Measurements from ENCODE around the gene SMIM9.
"Not testable (repeated sequence)": the region's sequence is repeated elsewhere in the genome, so short reads cannot be mapped to it uniquely, and the experiment has no call there.

The SMIM9 gene

DNA sequence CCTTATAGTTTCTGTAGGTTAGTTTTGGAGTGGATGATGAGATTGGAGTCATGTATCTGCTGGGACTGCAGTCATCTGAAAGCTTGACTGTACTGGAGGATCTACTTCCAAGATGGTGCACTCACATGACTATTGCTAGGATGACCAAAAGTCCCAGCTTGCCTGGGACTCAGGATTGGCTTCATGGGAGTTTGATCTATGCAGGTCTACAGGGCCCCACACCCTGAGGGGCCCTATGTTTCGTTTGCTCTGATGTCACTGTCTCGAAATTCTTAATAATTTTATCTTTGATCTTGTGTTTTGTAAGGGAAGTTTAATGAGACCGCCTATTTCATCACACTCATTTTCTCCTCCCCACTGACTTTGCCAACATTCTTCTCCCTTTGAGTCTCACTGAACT is at the start of gene SMIM9:
Gene SMIM9 (minus strand): TSS at position 101 of the 400 bp plus-strand sequence. CDS start 3,806 bp downstream, outside the sequence.
- DNase-seq (ENCODE audit: low read depth), result no peak

- not testable (repeated sequence) for DNase-seq (ENCODE audit: low read depth)
Observed at GRCh38 chrX:154884069-154884468, 49.6 kb upstream of the SMIM9 start.

DNA sequence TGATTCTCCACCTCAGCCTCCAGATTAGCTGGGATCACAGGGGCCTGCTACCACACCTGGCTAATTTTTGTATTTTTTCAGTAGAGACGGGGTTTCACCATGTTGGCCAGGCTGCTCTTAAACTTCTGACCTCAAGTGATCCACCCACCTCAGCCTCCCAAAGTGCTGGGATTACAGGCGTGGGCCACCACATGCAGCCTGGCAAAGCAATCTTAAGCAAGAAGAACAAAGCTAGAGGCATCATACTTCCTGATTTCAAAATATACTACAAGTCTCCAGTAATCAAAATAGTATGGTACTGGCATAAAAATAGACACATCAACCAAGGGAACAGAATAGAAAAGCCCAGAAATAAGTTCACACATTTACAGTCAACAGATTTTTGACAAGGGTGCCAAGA is 38.9 kb upstream of the SMIM9 start:
- no peak for DNase-seq (ENCODE audit: low read depth)

- DNase-seq (ENCODE audit: low read depth), result not testable (repeated sequence)
Observed at GRCh38 chrX:154868522-154868921, 34.1 kb upstream of the SMIM9 start.

DNA sequence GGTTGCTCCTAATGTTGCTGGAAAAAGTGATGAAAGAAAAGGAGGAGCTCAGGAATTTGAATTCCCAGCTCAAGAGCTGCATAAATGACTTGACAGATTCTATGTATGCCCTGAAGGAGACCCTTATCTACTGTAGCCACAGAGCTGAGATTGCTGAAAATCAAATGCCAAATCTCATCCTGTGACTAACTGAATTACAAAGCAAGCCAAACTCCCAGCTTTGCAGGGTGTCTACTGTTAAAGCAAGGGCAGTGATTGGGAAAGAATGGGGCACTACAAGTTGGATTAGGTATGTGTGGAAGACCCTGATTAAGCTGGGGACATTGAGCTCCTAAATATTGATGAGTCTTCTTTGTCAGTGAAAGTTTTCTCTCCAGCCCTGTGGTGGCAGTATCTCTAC is 20.8 kb upstream of the SMIM9 start:
- DNase-seq (ENCODE audit: low read depth), result no peak

DNA sequence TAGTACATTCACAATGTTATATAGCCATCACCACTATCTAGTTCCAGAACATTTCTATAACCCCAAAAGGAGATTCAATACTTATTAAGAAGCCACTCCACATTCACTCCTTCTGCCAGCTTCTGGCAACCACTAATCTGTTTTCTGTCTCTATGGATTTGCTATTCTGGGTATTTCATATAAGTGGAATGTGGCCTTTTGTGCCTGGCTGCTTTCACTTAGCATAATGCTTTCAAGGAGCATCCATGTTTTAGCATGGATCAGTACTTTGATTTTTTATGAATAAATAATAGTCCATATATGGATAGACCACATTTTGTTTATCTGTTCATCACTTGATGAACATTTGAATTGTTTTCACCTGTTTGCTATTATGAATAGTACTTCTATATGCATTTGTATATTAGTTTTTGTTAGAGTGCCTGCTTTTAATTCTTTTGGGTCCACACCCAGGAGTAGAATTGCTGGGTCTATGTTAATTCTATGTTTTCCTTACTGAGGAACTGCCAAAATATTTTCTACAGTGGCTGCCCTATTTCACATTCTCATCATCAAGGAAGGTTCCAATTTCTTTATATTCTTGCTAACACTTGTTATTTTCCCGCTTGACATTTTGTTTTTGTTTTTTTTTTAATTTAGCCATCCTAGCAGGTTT is 16.6 kb upstream of the SMIM9 start:
- DNase-seq (ENCODE audit: low read depth), result no peak

DNA sequence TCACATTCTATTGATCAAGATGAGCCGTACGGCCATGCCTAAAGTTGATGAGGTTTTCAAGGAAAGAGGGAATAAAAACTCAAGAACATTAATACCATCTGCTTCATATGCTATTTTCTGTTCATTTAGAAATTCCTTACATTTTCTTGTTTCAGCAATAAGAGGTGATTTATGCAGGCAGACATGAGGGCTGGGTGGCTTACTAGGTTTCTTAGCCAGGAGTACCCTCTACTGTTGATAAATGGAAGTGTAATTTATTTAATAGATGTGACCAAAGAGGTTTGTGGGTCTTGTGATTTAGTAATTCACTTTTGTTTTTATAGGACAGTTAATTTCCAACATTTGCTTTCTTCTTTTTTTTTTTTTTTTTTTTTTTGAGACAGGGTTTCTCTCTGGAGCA is 6.4 kb upstream of the SMIM9 start:
- peak; percentile 24 for DNase-seq (ENCODE audit: low read depth)

DNA sequence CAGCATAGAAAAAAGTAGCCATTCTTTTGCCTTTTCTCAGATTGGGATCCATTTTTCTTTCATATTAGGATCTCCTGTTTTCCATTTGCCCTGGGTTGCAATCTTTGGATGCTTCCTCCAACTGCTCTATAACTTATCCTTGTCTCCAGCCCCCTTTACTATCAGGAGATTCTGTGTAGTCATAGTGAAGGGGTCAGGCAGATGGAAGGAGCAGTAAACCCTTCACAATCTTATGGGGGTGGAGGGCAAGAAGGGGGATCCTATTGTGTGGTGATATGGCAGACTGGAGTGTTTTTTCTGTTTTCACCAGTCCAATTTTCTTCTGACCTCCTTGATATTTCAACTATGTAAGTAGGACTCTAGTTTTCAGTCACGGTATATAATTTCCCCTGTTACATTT is 1.7 kb upstream of the SMIM9 start:
- no peak for DNase-seq (ENCODE audit: low read depth)

GRCh38 chrX:154833746-154834274 is 652 bp downstream of the SMIM9 start:
- DNase-seq (ENCODE audit: low read depth), result no peak

DNA sequence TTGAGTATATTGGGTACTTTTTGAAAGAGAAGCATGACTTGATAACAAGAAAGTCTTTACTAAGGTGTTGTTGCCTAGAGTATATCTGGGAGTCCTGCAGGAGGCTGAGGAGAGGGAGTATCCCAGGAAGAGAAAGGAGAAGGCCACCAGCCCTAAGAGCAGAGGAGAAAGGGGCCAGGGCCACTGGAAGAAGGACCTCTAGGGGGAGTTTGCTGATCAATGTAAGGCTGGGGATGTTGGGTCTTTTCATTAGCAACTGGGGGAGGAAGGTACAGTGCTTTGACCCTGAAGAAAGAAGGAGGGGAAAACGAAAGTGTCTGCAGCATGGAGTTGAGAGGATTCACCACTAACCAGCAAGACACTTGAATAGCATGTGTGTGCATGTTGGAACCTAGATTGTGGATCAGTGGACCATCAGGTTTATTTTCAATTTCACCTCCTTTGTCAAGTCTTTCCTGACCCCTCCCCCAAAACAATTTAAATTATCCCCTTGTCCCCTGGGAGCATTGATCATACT is 4.5 kb downstream of the SMIM9 start:
- no peak for DNase-seq (ENCODE audit: low read depth)

- DNase-seq (ENCODE audit: low read depth), result no peak
Observed at GRCh38 chrX:154829134-154829533, 5.3 kb downstream of the SMIM9 start.

GRCh38 chrX:154828016-154828408 is 6.5 kb downstream of the SMIM9 start:
- DNase-seq (ENCODE audit: low read depth), result no peak

DNA sequence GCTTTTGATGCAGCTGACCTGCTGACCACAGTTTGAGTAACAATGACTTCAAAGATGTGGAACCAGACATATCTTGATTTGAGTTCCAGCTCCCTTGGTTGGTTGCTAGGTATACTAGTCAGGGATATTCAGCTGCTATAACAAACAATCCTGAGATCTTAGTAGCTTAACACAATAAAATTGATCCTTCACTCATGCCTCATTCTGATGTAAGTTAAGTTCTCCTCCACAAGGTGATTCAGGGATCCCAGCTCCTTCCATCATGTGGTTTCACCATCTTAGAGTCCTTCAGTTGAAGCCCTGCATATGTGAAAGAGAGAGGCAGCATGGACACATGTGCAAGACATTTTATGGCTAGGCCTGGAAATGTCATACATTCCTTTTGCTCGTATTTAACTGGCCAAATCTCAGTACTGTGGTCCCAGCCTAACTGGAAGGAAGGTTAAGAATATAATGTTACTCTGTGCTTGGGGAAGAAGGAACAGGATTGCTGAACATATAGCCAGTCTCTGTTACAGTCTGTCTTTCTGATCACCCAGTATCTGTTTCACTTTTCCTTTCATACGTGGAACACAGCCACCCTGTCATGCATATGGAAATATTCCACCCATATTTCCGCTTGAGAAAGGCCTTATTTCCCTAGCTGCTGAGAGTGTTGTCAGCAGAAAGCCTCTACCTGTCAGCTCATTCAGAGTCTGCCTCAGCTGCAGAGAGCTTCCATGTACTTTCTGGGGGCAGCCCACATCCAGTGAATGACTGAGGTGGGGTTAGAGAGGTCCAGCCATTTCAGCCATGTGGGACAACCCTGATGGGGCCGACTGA is 7.1 kb downstream of the SMIM9 start:
- no peak for DNase-seq (ENCODE audit: low read depth)

DNA sequence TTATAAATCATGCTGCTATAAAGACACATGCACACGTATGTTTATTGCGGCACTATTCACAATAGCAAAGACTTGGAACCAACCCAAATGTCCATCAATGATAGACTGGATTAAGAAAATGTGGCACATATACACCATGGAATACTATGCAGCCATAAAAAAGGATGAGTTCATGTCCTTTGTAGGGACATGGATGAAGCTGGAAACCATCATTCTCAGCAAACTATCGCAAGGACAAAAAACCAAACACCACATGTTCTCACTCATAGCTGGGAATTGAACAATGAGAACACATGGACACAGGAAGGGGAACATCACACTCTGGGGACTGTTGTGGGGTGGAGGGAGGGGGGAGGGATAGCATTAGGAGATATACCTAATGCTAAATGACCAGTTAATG is 8.9 kb downstream of the SMIM9 start:
- DNase-seq (ENCODE audit: low read depth), result not testable (repeated sequence)

- DNase-seq (ENCODE audit: low read depth), result no peak
Observed at GRCh38 chrX:154824638-154825037, 9.8 kb downstream of the SMIM9 start.

DNA sequence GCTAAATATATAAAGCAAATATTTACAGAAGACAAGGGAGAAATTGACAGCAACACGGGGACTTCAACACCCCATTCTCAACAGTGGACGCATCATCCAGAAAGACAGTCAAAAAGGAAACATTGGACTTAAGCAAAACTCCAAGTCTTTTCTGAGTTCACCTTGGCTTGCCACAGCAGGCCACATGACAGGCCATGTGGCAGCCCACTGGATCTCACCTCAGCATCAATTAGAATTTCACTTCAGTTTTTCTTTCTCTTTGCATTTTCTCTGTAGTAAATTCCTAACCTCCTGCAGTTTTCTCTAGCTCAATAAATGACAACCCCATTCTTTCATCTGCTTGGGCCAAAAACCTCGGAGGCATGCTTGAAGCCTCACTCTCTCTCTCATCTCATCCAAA is 12.4 kb downstream of the SMIM9 start:
- DNase-seq (ENCODE audit: low read depth), result no peak

- no peak for DNase-seq (ENCODE audit: low read depth)
Observed at GRCh38 chrX:154821523-154821922, 12.9 kb downstream of the SMIM9 start.

DNA sequence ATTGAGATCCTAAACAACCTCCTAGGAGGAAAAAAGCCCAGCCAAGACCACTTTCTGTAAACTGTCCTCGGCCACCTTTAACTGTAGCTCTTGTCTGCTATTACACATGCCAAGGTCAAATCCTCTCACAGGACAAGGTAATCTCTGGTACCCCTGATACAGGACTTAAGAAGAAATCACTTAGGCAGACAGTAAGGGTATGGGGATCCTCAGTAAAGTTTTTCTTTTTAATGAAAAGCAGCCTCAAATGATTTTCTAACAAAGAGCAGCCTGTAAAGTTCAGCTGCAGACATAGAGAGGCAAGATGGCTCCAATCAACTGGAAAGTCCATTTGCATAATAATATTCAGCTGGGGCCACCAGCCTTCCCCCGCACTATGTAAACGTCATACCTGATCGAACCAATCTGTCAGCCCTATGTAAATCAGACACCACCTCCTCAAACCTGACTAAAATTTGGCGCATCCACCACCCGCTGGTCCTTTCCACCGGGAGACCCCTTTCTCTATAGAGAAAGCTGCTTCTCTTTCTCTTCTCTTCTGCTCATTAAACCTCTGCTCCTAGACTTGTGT is 14.6 kb downstream of the SMIM9 start:
- no peak for DNase-seq (ENCODE audit: low read depth)

DNA sequence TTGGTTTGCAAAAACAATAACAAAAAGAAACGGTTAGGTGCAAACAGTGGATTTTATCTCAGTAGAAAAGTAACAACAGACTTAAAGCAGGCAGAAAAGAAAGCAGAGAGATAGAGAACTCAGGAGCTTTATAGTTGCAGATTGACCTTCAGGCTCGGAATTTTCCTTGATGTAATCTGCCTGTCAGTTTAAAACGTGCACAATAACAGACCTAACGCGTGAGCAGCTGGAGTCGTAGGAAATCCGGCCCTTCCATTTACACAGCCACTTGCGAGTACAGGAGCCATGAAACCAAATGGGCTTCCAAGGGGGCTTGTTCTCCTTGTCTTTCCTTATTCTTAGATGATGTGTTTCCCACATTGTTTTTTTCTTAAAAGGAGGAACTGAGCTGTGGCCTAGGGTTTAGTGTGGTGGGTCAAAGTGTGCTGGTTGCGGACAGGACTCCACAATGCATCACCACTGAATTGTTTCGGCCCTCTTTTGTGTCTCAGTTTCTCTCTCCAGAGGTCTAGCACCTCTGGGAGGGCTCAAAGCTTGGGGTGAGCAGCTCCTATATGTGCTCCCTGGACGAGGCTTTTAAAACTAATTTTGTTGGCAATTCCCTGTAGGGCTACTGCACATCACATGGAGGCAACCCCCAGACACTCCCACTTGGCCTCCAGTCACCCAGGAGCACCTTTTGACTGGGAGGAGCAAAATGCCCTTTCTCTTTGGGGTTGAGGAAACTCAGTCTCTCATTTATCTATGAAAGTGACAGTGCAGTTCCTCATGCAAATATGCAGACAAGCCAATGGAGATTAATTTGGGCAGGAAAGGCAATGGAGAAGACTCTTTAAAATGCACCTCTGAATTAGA is 15.3 kb downstream of the SMIM9 start:
- no peak for DNase-seq (ENCODE audit: low read depth)

GRCh38 chrX:154817048-154817618 is 17.3 kb downstream of the SMIM9 start:
- not testable (repeated sequence) for DNase-seq (ENCODE audit: low read depth)

DNA sequence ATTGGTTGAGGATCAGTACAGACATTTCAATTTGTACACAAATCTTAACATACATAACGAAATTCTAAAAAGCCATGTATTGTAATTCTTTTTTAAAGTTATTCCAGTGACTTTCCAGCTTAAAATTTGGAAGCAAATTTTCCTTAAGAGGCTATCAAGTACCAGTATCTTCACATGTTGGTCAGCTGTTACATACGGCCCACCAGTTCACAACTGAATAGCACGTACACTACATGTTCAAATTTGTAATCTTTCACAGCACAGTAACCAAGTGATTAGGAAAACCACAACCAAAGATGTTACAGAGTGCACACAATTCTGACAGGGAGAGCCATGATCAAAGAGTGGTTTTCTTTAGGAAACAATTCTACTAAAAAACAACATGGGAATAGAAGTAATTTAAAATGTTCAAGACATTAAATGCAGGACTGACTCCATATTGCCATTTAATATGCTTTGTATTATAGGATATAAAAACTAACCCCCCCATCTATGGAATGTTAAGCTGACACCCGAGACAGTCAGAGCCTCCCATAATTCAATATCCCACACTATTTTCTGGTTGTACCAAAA is 18.1 kb downstream of the SMIM9 start:
- not testable (repeated sequence) for DNase-seq (ENCODE audit: low read depth)
